Activated naive CD4-positive, alpha-beta T cell treated with anti-CD3 and anti-CD28 coated beads, Interleukin-2, amount 10 ng/mL, durations not matched to agents 7 days and 5 days (primary cell): ENCODE measurements around the gene CUBN.

ENCODE experiments used
- CTCF ChIA-PET: fragments of 350-600 bp; sonication (Branson Sonifier 250); formaldehyde crosslinking; loops from one replicate; lab custom pipeline; 2021; ENCODE audit warnings: antibody characterized with exemption; lab: Charles Lee
- DNase-seq: peaks from one replicate; pipeline ENCODE4 v3.0.0-alpha.2; 2020
- H3K27ac Mint-ChIP-seq: one replicate; pipeline ENCODE4 v1.8.0; 2021; ENCODE audit warnings: mild to moderate bottlenecking, moderate library complexity, mixed read lengths
- H3K27me3 Mint-ChIP-seq: one replicate; pipeline ENCODE4 v1.8.0; 2021; ENCODE audit warnings: mild to moderate bottlenecking, mixed read lengths
- H3K36me3 Mint-ChIP-seq: one replicate; pipeline ENCODE4 v1.8.0; 2021; ENCODE audit warnings: mixed read lengths
- H3K4me1 Mint-ChIP-seq: one replicate; pipeline ENCODE4 v1.8.0; 2021; ENCODE audit warnings: mixed read lengths
- H3K4me3 Mint-ChIP-seq: one replicate; pipeline ENCODE4 v1.8.0; 2021; ENCODE audit warnings: mild to moderate bottlenecking, moderate library complexity, mixed read lengths
- H3K9me3 Mint-ChIP-seq: one replicate; pipeline ENCODE4 v1.8.0; 2021; ENCODE audit warnings: mixed read lengths

CUBN gene

DNA sequence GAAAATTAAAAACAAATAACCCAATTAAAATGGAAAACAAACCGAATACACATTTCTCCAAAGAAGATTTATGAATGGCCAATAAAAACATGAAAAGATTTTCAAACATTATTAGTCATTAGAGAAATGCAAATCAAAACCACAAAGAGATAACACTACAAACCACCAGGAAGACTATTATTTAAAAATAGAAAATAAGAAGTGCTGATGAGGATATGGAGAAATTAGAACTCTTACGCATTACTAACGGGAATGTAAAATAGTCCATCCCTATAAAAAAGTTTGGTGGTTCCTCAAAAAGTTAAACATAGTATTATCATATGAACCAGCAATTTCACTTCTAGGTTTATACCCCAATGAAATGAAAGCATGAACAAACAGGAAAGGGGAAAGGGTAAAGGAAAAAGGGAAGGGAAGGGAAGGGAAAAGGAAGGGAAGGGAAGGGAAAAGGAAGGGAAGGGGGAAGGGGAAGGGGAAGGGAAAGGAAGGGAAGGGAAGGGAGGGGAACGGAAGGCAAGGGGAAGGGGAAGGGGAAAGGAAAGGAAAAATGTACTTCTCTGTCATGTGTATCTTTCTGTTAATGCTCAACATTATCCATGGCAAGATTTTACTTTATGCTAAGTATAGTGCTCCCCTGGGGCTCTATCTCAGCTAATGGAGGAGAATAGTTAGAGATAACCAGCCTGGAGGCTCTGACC lies 187.1 kb downstream of the CUBN start:
- no peak for DNase-seq
- Mint-ChIP-seq H3K4me3 (no peak overlapping the region), H3K27ac (no peak overlapping the region), H3K36me3 (no peaks in the 10 kb centered on the region), H3K9me3 (no peaks in the 10 kb centered on the region), H3K4me1 (no peaks in the 10 kb centered on the region), H3K27me3 (no peaks in the 10 kb centered on the region)
- CTCF ChIA-PET = no interaction called here

DNA sequence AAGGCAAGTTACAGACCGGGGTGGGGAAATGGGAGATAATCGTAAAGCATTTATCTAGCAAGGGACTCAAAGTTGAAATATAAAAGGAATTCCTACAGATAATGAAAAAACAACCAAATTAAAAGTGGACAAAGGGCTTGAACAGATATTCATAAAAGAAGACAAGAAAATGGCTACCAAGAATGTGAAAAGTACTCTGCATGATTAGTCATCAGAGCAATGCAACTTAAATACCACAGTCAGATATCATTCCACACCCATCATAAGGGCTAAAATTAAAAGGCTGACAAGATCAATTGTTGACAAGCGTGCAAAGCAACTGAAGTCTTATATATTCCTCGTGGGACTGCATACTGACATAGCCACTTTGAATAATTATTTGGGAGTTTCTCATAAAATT lies 187.7 kb downstream of the CUBN start:
- Mint-ChIP-seq H3K4me1 (no peaks in the 10 kb centered on the region), H3K36me3 (no peaks in the 10 kb centered on the region), H3K27me3 (no peaks in the 10 kb centered on the region), H3K9me3 (no peaks in the 10 kb centered on the region), H3K4me3 (no peak overlapping the region), H3K27ac (no peak overlapping the region)
- no peak for DNase-seq
- CTCF ChIA-PET = no interaction called here

- CTCF ChIA-PET = no interaction called here
- no peaks in the 10 kb centered on the region for H3K9me3 Mint-ChIP-seq
- no peak overlapping the region for H3K27ac Mint-ChIP-seq
- H3K4me3 Mint-ChIP-seq = no peak overlapping the region
- no peak for DNase-seq
- H3K27me3 Mint-ChIP-seq = no peaks in the 10 kb centered on the region
- no peaks in the 10 kb centered on the region for H3K4me1 Mint-ChIP-seq
- no peaks in the 10 kb centered on the region for H3K36me3 Mint-ChIP-seq
Observed at GRCh38 chr10:16941067-16941466, 188.5 kb downstream of the CUBN start.

DNA sequence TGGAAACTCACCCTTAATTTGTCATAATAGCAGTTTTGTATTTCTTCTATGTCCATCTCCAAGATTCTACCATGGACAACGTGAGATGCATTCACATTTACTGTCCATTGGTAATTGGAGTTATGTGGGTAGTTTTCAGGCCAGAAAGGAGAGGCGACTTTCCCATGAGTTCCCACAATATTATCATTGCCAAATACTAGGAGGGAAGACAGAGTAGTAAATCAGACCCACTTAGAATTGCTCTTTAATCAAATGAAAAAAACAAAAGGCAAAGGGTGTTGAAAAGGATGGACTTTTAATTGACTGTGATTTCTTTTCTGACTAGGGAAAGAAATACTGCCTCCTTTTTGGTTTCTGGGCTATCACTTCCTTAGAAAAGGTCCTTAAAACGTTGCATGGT lies 190.7 kb downstream of the CUBN start:
- Mint-ChIP-seq H3K27ac (no peak overlapping the region), H3K27me3 (no peaks in the 10 kb centered on the region), H3K9me3 (no peaks in the 10 kb centered on the region), H3K36me3 (no peaks in the 10 kb centered on the region), H3K4me3 (no peak overlapping the region), H3K4me1 (no peaks in the 10 kb centered on the region)
- no peak for DNase-seq
- CTCF ChIA-PET = no interaction called here

- H3K9me3 Mint-ChIP-seq = no peaks in the 10 kb centered on the region
- no peak for DNase-seq
- CTCF ChIA-PET = no interaction called here
- no peaks in the 10 kb centered on the region for H3K27me3 Mint-ChIP-seq
- no peaks in the 10 kb centered on the region for H3K4me1 Mint-ChIP-seq
- no peaks in the 10 kb centered on the region for H3K36me3 Mint-ChIP-seq
- H3K4me3 Mint-ChIP-seq = no peak overlapping the region
- H3K27ac Mint-ChIP-seq = no peak overlapping the region
Observed at GRCh38 chr10:16934461-16934860, 195.2 kb downstream of the CUBN start.

DNA sequence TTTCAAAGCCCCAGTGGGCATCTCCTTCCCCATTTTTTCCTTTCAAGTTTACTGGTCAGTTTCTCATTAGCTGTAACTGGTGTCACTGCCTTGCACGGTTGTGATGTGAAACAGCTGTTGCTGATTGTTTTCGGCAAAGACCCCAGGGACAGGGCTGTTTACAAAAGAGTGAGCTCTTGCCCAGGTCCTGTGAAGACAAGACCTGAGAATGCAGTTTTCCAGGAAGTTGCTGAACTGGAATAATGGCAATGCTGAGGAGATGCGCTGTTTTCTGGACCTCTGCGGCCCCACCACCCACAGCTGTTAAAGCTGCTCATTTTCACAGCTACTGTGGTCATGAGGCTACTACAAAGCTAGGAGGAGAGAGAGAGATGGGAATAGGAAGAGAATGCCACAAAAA lies 195.8 kb downstream of the CUBN start:
- no peaks in the 10 kb centered on the region for H3K9me3 Mint-ChIP-seq
- no peak overlapping the region for H3K4me3 Mint-ChIP-seq
- H3K4me1 Mint-ChIP-seq = no peaks in the 10 kb centered on the region
- no peaks in the 10 kb centered on the region for H3K36me3 Mint-ChIP-seq
- no peaks in the 10 kb centered on the region for H3K27me3 Mint-ChIP-seq
- no peak for DNase-seq
- CTCF ChIA-PET = no interaction called here
- H3K27ac Mint-ChIP-seq = no peak overlapping the region

DNA sequence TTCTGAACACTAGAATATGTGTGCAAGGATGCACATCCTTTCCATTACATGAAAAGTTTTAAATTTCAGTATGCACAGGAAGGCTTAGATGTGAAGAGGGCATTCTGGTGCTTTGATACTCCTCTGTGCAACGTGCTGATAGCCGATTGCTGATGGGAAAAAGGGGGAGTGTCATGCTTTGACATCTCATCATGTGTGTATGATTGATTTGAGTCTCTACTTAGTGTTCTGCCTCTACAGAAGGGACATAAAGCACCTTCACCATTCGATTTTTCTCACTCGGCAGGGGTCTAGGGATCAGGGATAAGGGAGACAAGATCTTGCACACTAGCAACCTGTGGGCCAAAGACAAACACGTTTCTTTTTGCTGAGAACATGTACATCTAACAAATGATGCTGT lies 197.7 kb downstream of the CUBN start:
- Mint-ChIP-seq H3K27me3 (no peaks in the 10 kb centered on the region), H3K27ac (no peak overlapping the region), H3K36me3 (no peaks in the 10 kb centered on the region), H3K4me3 (no peak overlapping the region), H3K9me3 (no peaks in the 10 kb centered on the region), H3K4me1 (no peaks in the 10 kb centered on the region)
- CTCF ChIA-PET = no interaction called here
- no peak for DNase-seq

- H3K4me1 Mint-ChIP-seq = no peaks in the 10 kb centered on the region
- no peaks in the 10 kb centered on the region for H3K36me3 Mint-ChIP-seq
Observed at GRCh38 chr10:16930540-16930939, 199.1 kb downstream of the CUBN start.

GRCh38 chr10:16929069-16929468 lies 200.5 kb downstream of the CUBN start:
- Mint-ChIP-seq H3K27me3 (no peaks in the 10 kb centered on the region), H3K9me3 (no peaks in the 10 kb centered on the region)
- CTCF ChIA-PET = no interaction called here

More at GRCh38 chr10:16930540-16930939, 199.1 kb downstream of the CUBN start:
- Mint-ChIP-seq H3K9me3 (no peaks in the 10 kb centered on the region), H3K27me3 (no peaks in the 10 kb centered on the region), H3K4me3 (no peak overlapping the region), H3K27ac (no peak overlapping the region)
- CTCF ChIA-PET = no interaction called here
- no peak for DNase-seq

GRCh38 chr10:16927546-16927945 lies 202.1 kb downstream of the CUBN start:
- H3K4me1 Mint-ChIP-seq = no peaks in the 10 kb centered on the region
- no peak overlapping the region for H3K27ac Mint-ChIP-seq
- H3K4me3 Mint-ChIP-seq = no peak overlapping the region
- DNase-seq = no peak
- no peaks in the 10 kb centered on the region for H3K27me3 Mint-ChIP-seq
- no peaks in the 10 kb centered on the region for H3K9me3 Mint-ChIP-seq
- H3K36me3 Mint-ChIP-seq = no peaks in the 10 kb centered on the region
- CTCF ChIA-PET = no interaction called here

More at GRCh38 chr10:16929069-16929468, 200.5 kb downstream of the CUBN start:
- Mint-ChIP-seq H3K4me1 (no peaks in the 10 kb centered on the region), H3K4me3 (no peak overlapping the region), H3K36me3 (no peaks in the 10 kb centered on the region), H3K27ac (no peak overlapping the region)
- DNase-seq = no peak

DNA sequence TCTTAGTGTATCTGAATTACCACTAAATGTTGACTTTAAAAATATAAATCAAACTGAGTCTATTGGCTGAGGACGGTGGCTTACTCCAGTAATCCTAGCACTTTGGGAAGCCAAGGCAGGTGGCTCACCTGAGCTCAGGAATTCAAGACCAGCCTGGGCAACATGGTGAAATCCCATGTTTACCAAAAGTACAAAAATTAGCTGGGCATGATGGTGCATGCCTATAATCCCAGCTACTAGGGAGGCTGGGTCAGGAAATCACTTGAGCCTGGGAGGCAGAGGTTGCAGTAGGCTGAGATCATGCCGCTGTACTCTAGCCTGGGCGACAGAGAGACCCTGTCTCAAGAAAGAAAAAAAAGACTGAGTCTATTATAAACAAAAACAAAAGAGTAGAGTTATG lies 205.9 kb downstream of the CUBN start:
- no peaks in the 10 kb centered on the region for H3K9me3 Mint-ChIP-seq
- CTCF ChIA-PET = interaction anchor here (0.6 kb wide), 1 partner anchor 333 kb away, joined by 3 read pairs; no protein-coding TSS in a partner anchor
- no peak overlapping the region for H3K4me3 Mint-ChIP-seq
- H3K4me1 Mint-ChIP-seq = no peaks in the 10 kb centered on the region
- H3K36me3 Mint-ChIP-seq = no peaks in the 10 kb centered on the region
- H3K27me3 Mint-ChIP-seq = no peaks in the 10 kb centered on the region
- DNase-seq = no peak
- no peak overlapping the region for H3K27ac Mint-ChIP-seq

GRCh38 chr10:16923309-16923708 lies 206.3 kb downstream of the CUBN start:
- Mint-ChIP-seq H3K4me1 (no peaks in the 10 kb centered on the region), H3K27me3 (no peaks in the 10 kb centered on the region), H3K36me3 (no peaks in the 10 kb centered on the region), H3K27ac (no peak overlapping the region), H3K9me3 (no peaks in the 10 kb centered on the region), H3K4me3 (no peak overlapping the region)
- CTCF ChIA-PET = no interaction called here
- DNase-seq = no peak

GRCh38 chr10:16919121-16919982 lies 210.3 kb downstream of the CUBN start:
- H3K36me3 Mint-ChIP-seq = no peaks in the 10 kb centered on the region

GRCh38 chr10:16916496-16916895 lies 213.1 kb downstream of the CUBN start:
- no peaks in the 10 kb centered on the region for H3K4me1 Mint-ChIP-seq
- H3K9me3 Mint-ChIP-seq = no peaks in the 10 kb centered on the region
- CTCF ChIA-PET = interaction anchor here (1.4 kb wide), 1 partner anchor 24 kb away, joined by 3 read pairs; no protein-coding TSS in a partner anchor
- no peak for DNase-seq
- no peak overlapping the region for H3K27ac Mint-ChIP-seq
- H3K4me3 Mint-ChIP-seq = no peak overlapping the region
- H3K36me3 Mint-ChIP-seq = no peaks in the 10 kb centered on the region
- H3K27me3 Mint-ChIP-seq = no peaks in the 10 kb centered on the region

More at GRCh38 chr10:16919121-16919982, 210.3 kb downstream of the CUBN start:
- no peak for DNase-seq
- CTCF ChIA-PET = no interaction called here
- Mint-ChIP-seq H3K27ac (no peak overlapping the region), H3K4me1 (no peaks in the 10 kb centered on the region), H3K9me3 (no peaks in the 10 kb centered on the region), H3K4me3 (no peak overlapping the region), H3K27me3 (no peaks in the 10 kb centered on the region)

DNA sequence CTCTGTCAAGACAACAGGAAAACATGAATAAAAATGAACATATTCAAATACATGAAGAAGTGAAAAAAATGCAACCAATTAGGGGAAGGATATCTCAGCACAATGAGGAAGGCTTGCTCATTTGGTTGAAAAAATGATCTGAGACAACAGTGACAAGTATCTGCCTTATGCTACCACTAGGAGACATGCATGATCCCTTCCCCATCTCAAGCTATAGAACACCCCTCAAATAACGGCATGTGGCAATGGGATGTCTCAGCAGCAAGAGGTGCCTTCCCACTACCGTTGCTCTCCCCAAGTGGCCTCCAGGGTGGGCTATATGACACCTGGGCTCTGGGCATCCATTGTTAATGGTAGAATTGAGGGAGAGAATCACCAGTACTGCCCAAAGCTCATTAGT lies 214.3 kb downstream of the CUBN start:
- no peaks in the 10 kb centered on the region for H3K36me3 Mint-ChIP-seq
- CTCF ChIA-PET = interaction anchor here (1.4 kb wide), 1 partner anchor 23 kb away, joined by 3 read pairs; no protein-coding TSS in a partner anchor

More for the DNA sequence above, 214.3 kb downstream of the CUBN start:
- Mint-ChIP-seq H3K27me3 (no peaks in the 10 kb centered on the region), H3K4me3 (no peak overlapping the region), H3K27ac (no peak overlapping the region), H3K9me3 (no peaks in the 10 kb centered on the region), H3K4me1 (peaks cover 6% of the 10 kb centered on the region)
- DNase-seq = no peak
